ENCODE results near the gene SH2D3C. TPM values are rescaled to one million over a fixed set of nuclear protein-coding genes. Genes with fewer than 3 reads are reported as not detected.
A peak's percentile ranks its signal among the peaks of the same experiment; 100 is the strongest.

SH2D3C gene
- total RNA-seq, 1 donor from 2014 or later: 59.4 TPM

DNA sequence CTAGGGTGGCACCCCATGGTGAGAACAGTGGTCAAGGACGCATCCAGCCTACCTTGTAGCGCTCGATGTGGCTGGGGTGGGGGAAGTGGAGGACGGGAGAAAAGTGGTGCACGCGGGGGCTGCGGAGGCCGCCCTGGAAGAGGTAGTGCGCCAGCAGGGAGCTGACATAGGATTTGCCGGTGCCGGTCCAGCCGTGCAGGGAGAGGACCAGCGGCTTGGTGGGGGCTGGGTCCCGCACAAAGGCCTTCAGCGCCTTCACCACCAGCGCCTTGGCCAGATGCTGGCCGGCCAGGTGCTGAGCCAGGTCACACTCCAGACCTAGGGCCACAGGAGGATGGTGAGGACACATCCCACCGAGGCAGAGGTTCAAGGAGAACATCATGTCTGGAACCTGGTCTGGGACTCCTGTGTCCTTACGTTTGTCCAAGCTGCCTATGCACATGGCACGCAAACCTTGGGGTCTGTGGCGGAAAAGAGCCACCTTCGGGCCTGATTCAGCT lies 44.2 kb downstream of the SH2D3C start:
- DNase-seq (no peak), ATAC-seq (no peak)
- peak overlapping the region; percentile 86 for H3K4me3 ChIP-seq
- intact Hi-C loops (cut with DNase I): loop anchor here (10.0 kb wide), 1 partner anchor 139 kb away; no protein-coding TSS in a partner anchor
- H3K9me3 ChIP-seq: no peaks in the 10 kb centered on the region
- H3K36me3 ChIP-seq: peaks cover 38% of the 10 kb centered on the region
- H3K27me3 ChIP-seq (ENCODE audit: low read depth): no peaks in the 10 kb centered on the region
- peak overlapping the region; percentile 98 for H3K27ac ChIP-seq
- H3K4me1 ChIP-seq: peaks cover 11% of the 10 kb centered on the region
- TF ChIP-seq, protein P1, sequence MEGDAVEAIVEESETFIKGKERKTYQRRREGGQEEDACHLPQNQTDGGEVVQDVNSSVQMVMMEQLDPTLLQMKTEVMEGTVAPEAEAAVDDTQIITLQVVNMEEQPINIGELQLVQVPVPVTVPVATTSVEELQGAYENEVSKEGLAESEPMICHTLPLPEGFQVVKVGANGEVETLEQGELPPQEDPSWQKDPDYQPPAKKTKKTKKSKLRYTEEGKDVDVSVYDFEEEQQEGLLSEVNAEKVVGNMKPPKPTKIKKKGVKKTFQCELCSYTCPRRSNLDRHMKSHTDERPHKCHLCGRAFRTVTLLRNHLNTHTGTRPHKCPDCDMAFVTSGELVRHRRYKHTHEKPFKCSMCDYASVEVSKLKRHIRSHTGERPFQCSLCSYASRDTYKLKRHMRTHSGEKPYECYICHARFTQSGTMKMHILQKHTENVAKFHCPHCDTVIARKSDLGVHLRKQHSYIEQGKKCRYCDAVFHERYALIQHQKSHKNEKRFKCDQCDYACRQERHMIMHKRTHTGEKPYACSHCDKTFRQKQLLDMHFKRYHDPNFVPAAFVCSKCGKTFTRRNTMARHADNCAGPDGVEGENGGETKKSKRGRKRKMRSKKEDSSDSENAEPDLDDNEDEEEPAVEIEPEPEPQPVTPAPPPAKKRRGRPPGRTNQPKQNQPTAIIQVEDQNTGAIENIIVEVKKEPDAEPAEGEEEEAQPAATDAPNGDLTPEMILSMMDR (IDR thresholded peaks at IDR 0.05): no peak

DNA sequence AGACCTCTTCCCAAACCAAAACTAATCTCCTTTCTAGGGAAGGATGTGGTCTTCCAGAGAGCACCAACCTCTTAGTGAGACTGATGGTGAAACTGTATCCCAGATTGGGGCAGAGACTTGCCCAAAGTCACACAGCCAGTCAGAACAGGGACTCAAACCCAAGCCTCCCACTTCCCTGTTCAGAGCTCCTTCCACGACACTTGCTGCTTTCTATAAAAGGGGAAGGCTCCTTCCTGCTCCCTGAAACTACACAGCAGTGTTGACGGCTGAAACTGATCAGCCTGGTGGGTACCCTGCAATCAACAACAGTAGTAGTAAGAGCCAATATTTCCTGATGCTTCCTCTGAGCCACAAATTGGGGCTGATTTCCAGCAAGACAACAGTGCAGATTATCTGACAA lies 44.9 kb downstream of the SH2D3C start:
- Histone ChIP-seq H3K9me3 (no peaks in the 10 kb centered on the region), H3K4me3 (no peak overlapping the region), H3K4me1 (peaks cover 11% of the 10 kb centered on the region), H3K36me3 (peaks cover 32% of the 10 kb centered on the region), H3K27ac (no peak overlapping the region), H3K27me3 (ENCODE audit: low read depth) (no peaks in the 10 kb centered on the region)
- no peak for ATAC-seq
- no peak for DNase-seq
- intact Hi-C loops (cut with DNase I): loop anchor here (10.0 kb wide), 1 partner anchor 139 kb away; no protein-coding TSS in a partner anchor
- TF ChIP-seq, protein P1 (IDR thresholded peaks at IDR 0.05): no peak

DNA sequence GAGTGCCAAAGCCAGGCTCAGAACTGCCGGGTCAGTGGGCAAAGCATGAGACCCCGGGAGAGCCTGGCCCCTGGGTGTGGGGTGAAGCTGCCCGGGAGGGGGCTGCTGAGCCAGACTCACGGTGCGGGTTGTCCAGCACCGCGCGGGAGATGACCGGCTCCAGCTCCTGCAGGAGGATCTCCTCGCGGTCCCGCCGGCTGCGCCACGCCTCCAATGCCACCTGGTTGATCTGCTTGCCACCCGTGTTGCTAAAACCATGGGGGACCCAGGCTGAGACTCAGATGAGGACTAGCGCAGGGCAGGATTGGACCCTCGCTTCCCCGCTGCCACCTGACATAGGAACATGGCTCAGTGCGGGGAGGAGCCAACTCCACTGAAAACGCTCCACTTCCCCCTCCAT lies 46.0 kb downstream of the SH2D3C start:
- no peaks in the 10 kb centered on the region for H3K27me3 ChIP-seq (ENCODE audit: low read depth)
- intact Hi-C loops (cut with DNase I): loop anchor here (10.0 kb wide), 1 partner anchor 138 kb away; no protein-coding TSS in a partner anchor
- no peak for DNase-seq

DNA sequence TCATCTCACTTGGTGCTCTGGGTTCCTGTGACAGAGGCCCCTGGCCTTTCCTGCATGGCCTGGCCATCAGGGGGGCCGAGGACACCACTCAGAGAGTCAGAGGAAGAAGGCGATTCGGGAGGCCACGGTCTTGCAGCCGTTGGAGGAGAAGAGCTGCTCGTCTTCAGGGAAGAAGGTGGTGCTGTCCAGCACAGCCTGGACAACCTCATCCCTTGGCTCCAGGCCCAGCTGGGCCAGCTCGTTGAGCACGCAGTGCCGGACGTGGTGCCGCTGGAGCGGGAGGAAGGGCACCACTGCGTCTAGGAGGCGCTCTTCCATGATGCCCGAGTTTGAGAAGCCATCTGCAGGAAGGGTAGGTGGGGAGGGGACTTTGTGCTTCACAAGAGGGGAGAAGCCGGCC lies 46.5 kb downstream of the SH2D3C start:
- no peaks in the 10 kb centered on the region for H3K9me3 ChIP-seq
- TF ChIP-seq, protein P1 (IDR thresholded peaks at IDR 0.05): no peak
- H3K27me3 ChIP-seq (ENCODE audit: low read depth): no peaks in the 10 kb centered on the region
- peaks cover 22% of the 10 kb centered on the region for H3K36me3 ChIP-seq
- H3K27ac ChIP-seq: no peak overlapping the region
- no peak overlapping the region for H3K4me3 ChIP-seq
- ATAC-seq (no peak), DNase-seq (no peak)
- intact Hi-C loops (cut with DNase I): loop anchor here (10.0 kb wide), 1 partner anchor 137 kb away; no protein-coding TSS in a partner anchor
- peaks cover 11% of the 10 kb centered on the region for H3K4me1 ChIP-seq

More for the DNA sequence above, 46.0 kb downstream of the SH2D3C start:
- no peak overlapping the region for H3K27ac ChIP-seq
- TF ChIP-seq, protein P1 (IDR thresholded peaks at IDR 0.05): no peak
- H3K4me3 ChIP-seq: no peak overlapping the region
- H3K36me3 ChIP-seq: peaks cover 22% of the 10 kb centered on the region
- peaks cover 11% of the 10 kb centered on the region for H3K4me1 ChIP-seq
- no peak for ATAC-seq
- no peaks in the 10 kb centered on the region for H3K9me3 ChIP-seq

DNA sequence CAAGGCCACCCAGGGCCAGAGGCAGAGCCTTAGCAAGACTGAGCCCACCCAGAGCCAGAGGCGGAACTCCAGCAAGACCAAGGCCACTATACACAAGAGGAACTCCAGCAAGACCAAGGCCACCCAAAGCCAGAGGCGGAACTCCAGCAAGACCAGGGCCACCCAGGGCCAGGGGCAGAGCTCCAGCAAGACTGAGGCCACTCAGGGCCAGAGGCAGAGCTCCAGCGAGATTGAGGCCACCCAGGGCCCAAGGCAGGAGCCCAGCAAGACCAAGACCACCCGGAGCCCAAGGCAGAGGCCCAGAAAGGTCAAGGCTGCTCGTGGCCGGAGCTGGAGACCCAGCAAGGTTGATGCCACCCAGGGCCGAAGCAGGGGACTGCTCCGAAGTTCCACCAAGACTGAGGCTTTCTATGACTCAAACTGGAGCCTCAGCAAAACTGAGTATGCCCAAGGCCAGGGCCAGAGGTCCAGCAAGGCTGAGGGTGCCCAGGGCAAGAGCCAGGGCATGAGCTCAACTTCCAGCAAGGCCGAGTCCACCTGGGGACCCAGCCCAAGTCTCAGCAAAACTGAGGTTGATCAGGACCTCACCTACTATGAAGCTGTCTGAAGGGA lies 47.6 kb downstream of the SH2D3C start:
- peaks cover 22% of the 10 kb centered on the region for H3K36me3 ChIP-seq
- ATAC-seq (no peak), DNase-seq (no peak)
- no peaks in the 10 kb centered on the region for H3K9me3 ChIP-seq
- peaks cover 11% of the 10 kb centered on the region for H3K4me1 ChIP-seq
- no peaks in the 10 kb centered on the region for H3K27me3 ChIP-seq (ENCODE audit: low read depth)
- intact Hi-C loops (cut with DNase I): loop anchor here (10.0 kb wide), 1 partner anchor 136 kb away; no protein-coding TSS in a partner anchor
- no peak overlapping the region for H3K27ac ChIP-seq
- no peak overlapping the region for H3K4me3 ChIP-seq
- TF ChIP-seq, protein P1 (IDR thresholded peaks at IDR 0.05): no peak

Measured in lower lobe of right lung (tissue), 2 donors.